Measurements from ENCODE around the gene CCER1.

CCER1 gene

DNA sequence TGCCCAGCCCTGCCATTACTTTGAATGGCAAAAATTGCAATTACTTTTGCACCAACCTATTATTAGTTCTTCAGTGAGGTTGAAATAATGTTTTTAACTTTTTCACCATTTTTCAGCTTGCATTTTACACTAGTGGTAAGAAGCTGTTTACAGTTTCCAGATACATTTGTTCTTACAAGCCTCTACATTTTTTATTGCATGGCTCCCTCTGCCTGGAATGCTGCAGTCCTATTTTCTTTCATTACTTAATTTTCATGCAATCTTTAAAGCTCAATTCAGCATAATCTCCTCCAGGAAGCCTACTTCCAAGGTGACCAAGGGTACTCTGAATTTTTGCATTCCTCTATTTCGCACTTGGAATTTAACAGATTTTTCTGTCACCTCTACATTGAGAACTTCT, 33.4 kb downstream of the CCER1 start:
- DNase-seq (ENCODE audit: low spot score), result no peak

DNA sequence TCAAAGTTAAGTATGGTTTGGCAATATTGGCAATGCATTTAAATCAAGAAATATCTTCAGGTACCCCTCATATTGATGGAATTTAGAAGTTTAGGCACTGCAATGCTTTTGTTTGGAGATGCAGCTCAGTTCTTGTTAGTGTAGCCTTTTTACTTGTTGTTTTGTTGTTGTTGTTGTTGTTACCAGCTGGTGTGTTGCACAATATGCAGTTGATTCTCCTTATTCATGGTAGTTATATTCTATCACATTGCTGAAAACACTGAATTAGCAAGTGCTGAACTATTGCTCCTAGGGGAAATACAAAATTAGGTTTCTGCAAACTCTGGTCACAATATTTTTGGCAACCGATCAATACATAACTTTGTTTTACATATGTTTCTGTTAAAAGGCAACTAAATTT, 34.8 kb downstream of the CCER1 start:
- no peak for DNase-seq (ENCODE audit: low spot score)

DNA sequence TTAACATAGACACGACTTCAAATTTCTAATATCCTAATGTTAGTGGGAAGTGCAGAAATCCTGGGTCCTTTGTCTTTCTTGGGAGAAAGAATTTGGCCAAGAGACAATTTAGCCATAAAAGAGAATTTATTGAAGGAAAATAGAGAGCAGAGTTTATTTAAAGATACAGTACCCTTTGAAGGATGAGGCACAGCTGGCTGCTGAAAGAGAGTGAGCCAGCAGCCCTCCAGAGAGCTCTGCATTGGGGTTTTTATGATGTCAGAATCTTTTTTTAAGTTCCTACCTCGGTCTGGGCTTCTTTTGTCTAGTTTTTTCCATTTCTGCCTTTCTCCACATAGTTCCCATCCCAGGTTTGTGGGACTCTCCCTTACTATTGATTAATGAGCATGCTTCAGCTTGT, 37.5 kb downstream of the CCER1 start:
- DNase-seq (ENCODE audit: low spot score), result no peak

DNA sequence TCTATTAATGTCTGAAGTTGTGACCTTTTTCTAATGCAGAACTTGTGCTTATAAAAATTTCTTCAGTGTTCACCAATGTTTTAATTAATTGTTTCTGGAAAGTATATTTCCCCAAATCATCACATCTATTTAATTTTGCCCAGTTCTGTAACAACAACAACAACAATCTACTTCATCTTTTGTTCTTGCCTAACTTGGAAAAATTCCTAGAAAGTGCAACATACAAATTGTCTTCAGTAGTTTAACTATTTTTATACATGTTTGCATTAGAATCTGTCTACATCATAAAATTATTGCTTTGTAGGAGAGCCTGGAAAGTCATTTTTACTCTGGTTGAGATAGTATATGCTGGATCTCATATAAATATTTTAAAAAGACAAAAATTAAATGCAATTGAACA, 38.5 kb downstream of the CCER1 start:
- DNase-seq (ENCODE audit: low spot score), result no peak

DNA sequence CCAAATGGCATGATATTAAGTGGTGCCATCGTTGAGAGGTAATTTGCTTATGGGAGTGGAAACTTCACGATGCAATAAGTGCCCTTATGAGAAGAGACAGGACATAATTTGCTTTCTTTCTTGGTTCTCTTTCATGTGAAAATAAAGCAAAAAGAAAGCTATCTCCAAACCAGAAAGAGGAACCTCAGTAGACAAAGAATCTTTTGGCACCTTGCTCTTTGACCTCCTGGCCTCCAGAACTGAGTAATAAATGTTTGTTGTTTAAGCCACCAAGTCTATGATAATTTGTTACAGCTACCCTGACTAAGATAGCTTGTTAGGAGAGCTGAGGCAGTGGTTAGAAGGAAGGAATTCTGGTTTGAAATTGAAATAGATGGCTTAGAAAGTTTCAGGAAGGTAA, 39.6 kb downstream of the CCER1 start:
- no peak for DNase-seq (ENCODE audit: low spot score)

DNA sequence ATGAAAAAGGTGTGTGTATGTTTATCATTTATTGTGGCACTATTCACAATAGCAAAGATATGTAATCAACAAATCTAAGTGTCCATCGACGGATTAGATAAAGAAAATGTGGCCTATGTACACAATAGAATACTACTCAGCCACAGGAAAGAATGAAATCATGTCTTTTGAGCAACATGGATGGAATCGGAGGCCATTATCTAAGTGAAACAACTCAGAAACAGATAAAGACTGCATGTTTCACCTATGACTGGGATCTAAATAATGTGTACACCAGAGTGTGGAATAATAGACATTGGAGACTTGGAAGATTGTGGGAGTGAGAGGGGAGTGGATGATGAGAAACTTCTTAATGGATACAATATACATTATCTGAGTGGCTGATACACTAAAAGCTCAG, 44.0 kb downstream of the CCER1 start:
- no peak for DNase-seq (ENCODE audit: low spot score)

DNA sequence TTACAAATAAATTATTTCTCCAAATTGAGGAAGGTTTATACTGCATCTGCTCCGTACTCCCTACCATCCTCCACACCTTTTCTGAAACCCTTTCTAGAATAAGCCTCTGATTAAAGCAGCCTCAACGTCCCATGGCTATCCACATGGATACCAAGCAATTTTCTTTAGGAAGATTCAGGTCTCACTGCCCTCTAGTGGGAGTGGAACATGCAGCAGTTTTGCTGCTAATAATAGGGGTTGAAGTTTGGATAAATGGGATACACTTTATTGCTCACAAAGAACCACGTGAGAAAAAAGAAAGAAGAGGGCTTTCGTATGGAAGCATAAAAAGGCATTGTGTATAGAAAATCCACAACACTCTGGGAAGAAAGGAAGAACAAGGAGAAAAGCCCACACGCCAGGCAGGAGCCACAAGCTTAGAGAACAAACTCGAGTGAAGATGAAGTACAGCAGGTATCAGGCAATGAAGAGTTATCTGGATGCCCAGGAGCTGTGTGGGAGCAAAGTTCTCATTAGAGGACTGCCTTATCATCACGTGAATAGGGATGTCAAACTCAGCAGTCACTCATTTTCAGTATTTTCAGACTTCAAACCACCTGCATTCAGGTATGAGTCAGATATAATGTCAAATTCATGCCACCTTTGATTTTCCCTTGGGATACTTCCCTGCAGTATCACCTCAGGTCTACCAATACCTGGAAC, 45.8 kb downstream of the CCER1 start:
- peak; percentile 36 for DNase-seq (ENCODE audit: low spot score)

DNA sequence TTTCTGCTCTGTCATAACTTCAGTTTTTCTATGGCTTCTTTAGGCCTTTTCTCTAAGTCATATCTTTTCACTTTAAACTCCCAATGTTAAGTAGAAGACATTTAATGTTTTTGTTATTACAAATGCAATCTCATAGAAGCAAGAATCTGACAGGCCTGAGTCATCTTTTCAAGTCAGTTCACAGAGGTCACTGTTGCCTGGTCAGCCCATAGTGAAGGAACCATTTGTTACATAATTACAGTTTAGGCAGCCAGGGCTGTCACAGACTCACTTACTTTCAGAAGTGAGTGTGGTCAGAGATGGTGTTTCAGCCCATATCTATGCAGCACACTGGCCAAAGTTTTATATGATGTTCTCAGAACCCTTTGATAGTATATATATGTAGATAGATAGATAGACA, 46.5 kb downstream of the CCER1 start:
- no peak for DNase-seq (ENCODE audit: low spot score)

DNA sequence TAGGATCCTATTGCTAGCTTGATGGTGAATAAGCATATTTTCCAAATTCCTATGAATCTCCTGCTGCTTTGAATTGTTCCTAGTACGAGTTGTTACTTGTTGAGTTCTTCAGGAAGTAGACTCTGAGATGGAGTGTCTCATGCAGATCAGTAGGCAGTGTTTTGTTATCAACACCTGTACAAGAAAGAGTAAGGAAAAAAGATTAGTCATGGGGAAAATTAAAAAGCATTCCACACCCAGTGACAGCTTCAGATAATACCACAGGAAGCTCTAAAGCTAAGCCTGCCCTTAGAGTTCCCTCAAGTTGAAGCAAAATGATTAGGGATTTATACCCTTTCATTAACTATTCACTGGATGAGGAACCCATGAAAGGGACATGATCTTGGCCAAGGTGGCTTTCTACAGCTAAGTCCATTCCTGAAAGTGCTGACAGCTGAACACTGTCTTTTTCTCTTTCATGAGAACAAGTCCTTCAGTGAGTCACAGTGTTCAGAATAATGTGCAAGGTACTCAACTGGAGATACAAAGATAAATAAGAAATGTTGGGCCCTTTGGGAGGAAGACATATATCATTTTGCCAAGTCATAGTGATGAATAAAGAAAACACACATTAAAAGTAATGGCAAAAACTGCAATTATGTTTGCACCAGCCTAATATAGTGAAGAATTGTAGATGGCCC, 49.1 kb downstream of the CCER1 start:
- DNase-seq (ENCODE audit: low spot score), result no peak

DNA sequence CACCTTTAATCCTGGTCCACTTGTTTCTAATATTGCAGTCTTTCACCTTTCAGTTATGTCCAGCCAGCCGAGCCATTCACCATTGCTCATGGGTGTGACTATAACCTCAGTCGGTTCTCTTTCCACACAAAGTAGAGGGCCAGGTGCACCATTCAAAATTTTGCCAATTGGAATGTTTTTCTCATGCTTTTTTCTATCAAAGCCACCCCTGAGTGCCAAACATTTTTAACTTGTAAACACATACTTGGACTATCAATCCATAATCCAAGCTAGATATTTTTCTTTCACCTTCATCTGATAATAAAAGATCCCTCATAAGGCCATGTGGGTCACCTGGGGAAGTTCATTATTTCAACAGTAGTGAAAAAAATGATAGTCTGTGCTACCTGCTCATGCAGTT, 52.4 kb downstream of the CCER1 start:
- no peak for DNase-seq (ENCODE audit: low spot score)
